Epithelial cell of proximal tubule (primary cell): Measurements from ENCODE around the gene CSNK2B. TPM values are rescaled to one million over a fixed set of nuclear protein-coding genes. Genes with fewer than 3 reads are reported as not detected.
"Not testable (repeated sequence)": the region's sequence is repeated elsewhere in the genome, so short reads cannot be mapped to it uniquely, and the experiment has no call there.

Experiments
- DNase-seq: peaks from one replicate; pipeline ENCODE4 v3.0.0-alpha.2; 2011; ENCODE audit warnings: low read depth
- H3K4me3 ChIP-seq: 2 replicates; pipeline ENCODE4 v1.5.1; 2011; ENCODE audit warnings: low read depth, mild to moderate bottlenecking, low read length
- total RNA-seq: library from RNA; depleted of rRNA; stranded (reverse); fragments of >200 nt; gene quantifications from 2 replicates; pipeline ENCODE4 v1.2.3, GENCODE V29; 2015
- TF ChIP-seq, protein P1 (sequence below): conservative IDR thresholded peaks from 2 replicates; pipeline ENCODE4 v1.5.1; 2012; ENCODE audit warnings: low read depth, mild to moderate bottlenecking, low read length

Gene CSNK2B
- total RNA-seq, 1 donor from 2014 or later, result 435 TPM

- no peak for DNase-seq
- TF ChIP-seq, protein P1, sequence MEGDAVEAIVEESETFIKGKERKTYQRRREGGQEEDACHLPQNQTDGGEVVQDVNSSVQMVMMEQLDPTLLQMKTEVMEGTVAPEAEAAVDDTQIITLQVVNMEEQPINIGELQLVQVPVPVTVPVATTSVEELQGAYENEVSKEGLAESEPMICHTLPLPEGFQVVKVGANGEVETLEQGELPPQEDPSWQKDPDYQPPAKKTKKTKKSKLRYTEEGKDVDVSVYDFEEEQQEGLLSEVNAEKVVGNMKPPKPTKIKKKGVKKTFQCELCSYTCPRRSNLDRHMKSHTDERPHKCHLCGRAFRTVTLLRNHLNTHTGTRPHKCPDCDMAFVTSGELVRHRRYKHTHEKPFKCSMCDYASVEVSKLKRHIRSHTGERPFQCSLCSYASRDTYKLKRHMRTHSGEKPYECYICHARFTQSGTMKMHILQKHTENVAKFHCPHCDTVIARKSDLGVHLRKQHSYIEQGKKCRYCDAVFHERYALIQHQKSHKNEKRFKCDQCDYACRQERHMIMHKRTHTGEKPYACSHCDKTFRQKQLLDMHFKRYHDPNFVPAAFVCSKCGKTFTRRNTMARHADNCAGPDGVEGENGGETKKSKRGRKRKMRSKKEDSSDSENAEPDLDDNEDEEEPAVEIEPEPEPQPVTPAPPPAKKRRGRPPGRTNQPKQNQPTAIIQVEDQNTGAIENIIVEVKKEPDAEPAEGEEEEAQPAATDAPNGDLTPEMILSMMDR, result no peak
- H3K4me3 ChIP-seq, result no peak overlapping the region
Measured at GRCh38 chr6:31708224-31708623, 42.3 kb downstream of the CSNK2B start.

GRCh38 chr6:31709157-31709556 is 43.3 kb downstream of the CSNK2B start:
- DNase-seq, H3K4me3 ChIP-seq: not testable (repeated sequence)

DNA sequence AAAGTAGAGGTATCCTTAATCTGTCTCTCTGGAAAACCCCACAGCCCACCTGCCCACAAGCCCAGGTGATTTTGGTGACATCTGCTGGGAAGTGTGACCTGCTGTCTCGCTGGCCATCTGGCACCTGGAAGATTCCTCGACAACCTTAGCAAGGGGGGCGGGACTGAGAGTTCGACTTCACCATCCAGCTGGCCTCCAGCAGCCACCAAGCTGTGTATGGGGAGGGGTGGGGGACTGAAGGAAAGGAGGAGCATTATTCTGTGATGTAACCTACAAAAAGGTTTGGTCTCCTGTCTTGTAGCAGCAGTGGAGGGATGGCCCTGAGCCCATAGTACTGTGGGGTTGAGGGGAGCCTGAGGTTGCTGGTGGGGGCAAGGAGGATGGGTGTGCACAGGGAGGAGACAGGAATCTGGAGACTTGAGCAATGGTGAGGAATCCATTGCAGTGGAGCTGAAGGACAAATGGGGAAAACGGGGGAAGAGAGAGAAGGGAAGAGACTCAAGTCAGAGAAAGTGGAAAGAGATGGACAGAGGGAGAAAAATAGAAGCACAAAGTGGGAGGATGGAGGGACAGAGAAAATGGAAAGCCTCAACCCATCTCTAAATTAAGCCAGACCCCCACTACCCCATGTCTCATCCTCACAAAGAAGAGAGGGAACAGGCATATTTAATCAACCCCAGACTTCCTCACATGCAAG is 44.8 kb downstream of the CSNK2B start:
- TF ChIP-seq, protein P1, result no peak
- no peak for DNase-seq
- H3K4me3 ChIP-seq, result no peak overlapping the region

- no peak overlapping the region for H3K4me3 ChIP-seq
- no peak for DNase-seq
- TF ChIP-seq, protein P1, result no peak
Measured at GRCh38 chr6:31711233-31711632, 45.4 kb downstream of the CSNK2B start.

GRCh38 chr6:31712296-31712695 is 46.4 kb downstream of the CSNK2B start:
- no peak overlapping the region for H3K4me3 ChIP-seq
- DNase-seq, result no peak
- TF ChIP-seq, protein P1, result peak; percentile 54

- no peak for DNase-seq
- H3K4me3 ChIP-seq, result no peak overlapping the region
- TF ChIP-seq, protein P1, result no peak
Measured at GRCh38 chr6:31713465-31713864, 47.6 kb downstream of the CSNK2B start.

- no peak overlapping the region for H3K4me3 ChIP-seq
- TF ChIP-seq, protein P1, result no peak
- no peak for DNase-seq
Measured at GRCh38 chr6:31713991-31714684, 48.3 kb downstream of the CSNK2B start.
